ENCODE data around the gene CELF2. TPM values are rescaled to one million over a fixed set of nuclear protein-coding genes. Genes with fewer than 3 reads are reported as not detected.

Gene CELF2
- total RNA-seq, 1 experiment from 2014 or later: not detected

- DNase-seq: no peak
- CTCF ChIA-PET: no interaction called here
- no peaks in the 10 kb centered on the region for H3K36me3 Mint-ChIP-seq (ENCODE audit: insufficient read depth, unreplicated experiment)
- intact Hi-C loops (cut with micrococcal nuclease; ENCODE audit: unreplicated experiment): no loop called here
- no peak for TF ChIP-seq CTCF (IDR thresholded peaks at IDR 0.05; ENCODE audit: unreplicated experiment)
- no peaks in the 10 kb centered on the region for H3K9me3 Mint-ChIP-seq (ENCODE audit: low read depth, unreplicated experiment)
- BruUV-seq (replicated peaks): no TSS peak
- H3K27me3 Mint-ChIP-seq (ENCODE audit: unreplicated experiment): peaks cover 10% of the 10 kb centered on the region
- H3K27ac Mint-ChIP-seq (ENCODE audit: unreplicated experiment): no peak overlapping the region
- H3K4me3 Mint-ChIP-seq (ENCODE audit: low read depth, unreplicated experiment): no peak overlapping the region
- no peaks in the 10 kb centered on the region for H3K4me1 Mint-ChIP-seq (ENCODE audit: low read depth, unreplicated experiment)
These were observed 177.4 kb downstream of the CELF2 start for GRCh38 chr10:11194859-11195586.

- Mint-ChIP-seq H3K9me3 (ENCODE audit: low read depth, unreplicated experiment) (no peaks in the 10 kb centered on the region), H3K4me1 (ENCODE audit: low read depth, unreplicated experiment) (no peaks in the 10 kb centered on the region), H3K36me3 (ENCODE audit: insufficient read depth, unreplicated experiment) (no peaks in the 10 kb centered on the region), H3K27me3 (ENCODE audit: unreplicated experiment) (peaks cover 16% of the 10 kb centered on the region), H3K27ac (ENCODE audit: unreplicated experiment) (no peak overlapping the region), H3K4me3 (ENCODE audit: low read depth, unreplicated experiment) (no peak overlapping the region)
- no peak for TF ChIP-seq CTCF (IDR thresholded peaks at IDR 0.05; ENCODE audit: unreplicated experiment)
- no TSS peak for BruUV-seq (replicated peaks)
- no peak for DNase-seq
- intact Hi-C loops (cut with micrococcal nuclease; ENCODE audit: unreplicated experiment): no loop called here
- CTCF ChIA-PET: no interaction called here
These were observed 178.0 kb downstream of the CELF2 start for GRCh38 chr10:11195623-11196022.

- H3K27ac Mint-ChIP-seq (ENCODE audit: unreplicated experiment): no peak overlapping the region
- H3K4me1 Mint-ChIP-seq (ENCODE audit: low read depth, unreplicated experiment): no peaks in the 10 kb centered on the region
- CTCF ChIA-PET: no interaction called here
- H3K36me3 Mint-ChIP-seq (ENCODE audit: insufficient read depth, unreplicated experiment): no peaks in the 10 kb centered on the region
- intact Hi-C loops (cut with micrococcal nuclease; ENCODE audit: unreplicated experiment): no loop called here
- no TSS peak for BruUV-seq (replicated peaks)
- peaks cover 32% of the 10 kb centered on the region for H3K27me3 Mint-ChIP-seq (ENCODE audit: unreplicated experiment)
- no peak overlapping the region for H3K4me3 Mint-ChIP-seq (ENCODE audit: low read depth, unreplicated experiment)
- no peaks in the 10 kb centered on the region for H3K9me3 Mint-ChIP-seq (ENCODE audit: low read depth, unreplicated experiment)
- no peak for DNase-seq
- no peak for TF ChIP-seq CTCF (IDR thresholded peaks at IDR 0.05; ENCODE audit: unreplicated experiment)
These were observed 179.6 kb downstream of the CELF2 start for GRCh38 chr10:11197266-11197712.

- Mint-ChIP-seq H3K4me3 (ENCODE audit: low read depth, unreplicated experiment) (no peak overlapping the region), H3K4me1 (ENCODE audit: low read depth, unreplicated experiment) (no peaks in the 10 kb centered on the region), H3K36me3 (ENCODE audit: insufficient read depth, unreplicated experiment) (no peaks in the 10 kb centered on the region), H3K27ac (ENCODE audit: unreplicated experiment) (no peak overlapping the region), H3K27me3 (ENCODE audit: unreplicated experiment) (peaks cover 35% of the 10 kb centered on the region), H3K9me3 (ENCODE audit: low read depth, unreplicated experiment) (peaks cover 2% of the 10 kb centered on the region)
- intact Hi-C loops (cut with micrococcal nuclease; ENCODE audit: unreplicated experiment): loop anchor here (1.0 kb wide), 1 partner anchor 15 kb away; no protein-coding TSS in a partner anchor
- CTCF ChIA-PET: no interaction called here
- no peak for DNase-seq
- no TSS peak for BruUV-seq (replicated peaks)
- TF ChIP-seq CTCF (IDR thresholded peaks at IDR 0.05; ENCODE audit: unreplicated experiment): no peak
These were observed 180.2 kb downstream of the CELF2 start for GRCh38 chr10:11197878-11198277.
